ENCODE results near the gene ROCK2.

DNA sequence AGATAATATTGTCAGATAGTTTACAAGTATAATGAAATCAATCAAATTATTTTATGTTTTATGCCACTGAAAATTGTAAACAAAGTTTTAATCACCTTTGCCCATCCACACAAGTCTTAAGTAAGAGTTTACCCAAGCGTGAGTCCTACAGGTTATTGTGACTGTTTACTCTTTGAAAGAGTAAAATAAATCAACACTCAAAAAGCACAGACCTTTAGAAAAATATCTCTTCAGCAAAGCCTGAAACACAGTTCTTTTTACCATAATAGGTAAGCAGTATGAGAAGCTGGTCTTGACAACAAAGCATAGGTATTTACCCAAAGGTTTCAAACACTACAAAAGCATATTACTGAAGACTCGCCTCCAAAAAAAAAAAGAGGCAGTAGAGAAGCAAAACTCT is 3.7 kb downstream of the ROCK2 start:
- TF ChIP-seq, protein P1, sequence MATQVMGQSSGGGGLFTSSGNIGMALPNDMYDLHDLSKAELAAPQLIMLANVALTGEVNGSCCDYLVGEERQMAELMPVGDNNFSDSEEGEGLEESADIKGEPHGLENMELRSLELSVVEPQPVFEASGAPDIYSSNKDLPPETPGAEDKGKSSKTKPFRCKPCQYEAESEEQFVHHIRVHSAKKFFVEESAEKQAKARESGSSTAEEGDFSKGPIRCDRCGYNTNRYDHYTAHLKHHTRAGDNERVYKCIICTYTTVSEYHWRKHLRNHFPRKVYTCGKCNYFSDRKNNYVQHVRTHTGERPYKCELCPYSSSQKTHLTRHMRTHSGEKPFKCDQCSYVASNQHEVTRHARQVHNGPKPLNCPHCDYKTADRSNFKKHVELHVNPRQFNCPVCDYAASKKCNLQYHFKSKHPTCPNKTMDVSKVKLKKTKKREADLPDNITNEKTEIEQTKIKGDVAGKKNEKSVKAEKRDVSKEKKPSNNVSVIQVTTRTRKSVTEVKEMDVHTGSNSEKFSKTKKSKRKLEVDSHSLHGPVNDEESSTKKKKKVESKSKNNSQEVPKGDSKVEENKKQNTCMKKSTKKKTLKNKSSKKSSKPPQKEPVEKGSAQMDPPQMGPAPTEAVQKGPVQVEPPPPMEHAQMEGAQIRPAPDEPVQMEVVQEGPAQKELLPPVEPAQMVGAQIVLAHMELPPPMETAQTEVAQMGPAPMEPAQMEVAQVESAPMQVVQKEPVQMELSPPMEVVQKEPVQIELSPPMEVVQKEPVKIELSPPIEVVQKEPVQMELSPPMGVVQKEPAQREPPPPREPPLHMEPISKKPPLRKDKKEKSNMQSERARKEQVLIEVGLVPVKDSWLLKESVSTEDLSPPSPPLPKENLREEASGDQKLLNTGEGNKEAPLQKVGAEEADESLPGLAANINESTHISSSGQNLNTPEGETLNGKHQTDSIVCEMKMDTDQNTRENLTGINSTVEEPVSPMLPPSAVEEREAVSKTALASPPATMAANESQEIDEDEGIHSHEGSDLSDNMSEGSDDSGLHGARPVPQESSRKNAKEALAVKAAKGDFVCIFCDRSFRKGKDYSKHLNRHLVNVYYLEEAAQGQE (IDR thresholded peaks at IDR 0.05; ENCODE audit: low read depth, low read length) = no peak
- TF ChIP-seq, protein P2, sequence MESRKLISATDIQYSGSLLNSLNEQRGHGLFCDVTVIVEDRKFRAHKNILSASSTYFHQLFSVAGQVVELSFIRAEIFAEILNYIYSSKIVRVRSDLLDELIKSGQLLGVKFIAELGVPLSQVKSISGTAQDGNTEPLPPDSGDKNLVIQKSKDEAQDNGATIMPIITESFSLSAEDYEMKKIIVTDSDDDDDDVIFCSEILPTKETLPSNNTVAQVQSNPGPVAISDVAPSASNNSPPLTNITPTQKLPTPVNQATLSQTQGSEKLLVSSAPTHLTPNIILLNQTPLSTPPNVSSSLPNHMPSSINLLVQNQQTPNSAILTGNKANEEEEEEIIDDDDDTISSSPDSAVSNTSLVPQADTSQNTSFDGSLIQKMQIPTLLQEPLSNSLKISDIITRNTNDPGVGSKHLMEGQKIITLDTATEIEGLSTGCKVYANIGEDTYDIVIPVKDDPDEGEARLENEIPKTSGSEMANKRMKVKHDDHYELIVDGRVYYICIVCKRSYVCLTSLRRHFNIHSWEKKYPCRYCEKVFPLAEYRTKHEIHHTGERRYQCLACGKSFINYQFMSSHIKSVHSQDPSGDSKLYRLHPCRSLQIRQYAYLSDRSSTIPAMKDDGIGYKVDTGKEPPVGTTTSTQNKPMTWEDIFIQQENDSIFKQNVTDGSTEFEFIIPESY (IDR thresholded peaks at IDR 0.05; ENCODE audit: borderline replicate concordance, low read depth) = no peak
- TF ChIP-seq, protein P3, sequence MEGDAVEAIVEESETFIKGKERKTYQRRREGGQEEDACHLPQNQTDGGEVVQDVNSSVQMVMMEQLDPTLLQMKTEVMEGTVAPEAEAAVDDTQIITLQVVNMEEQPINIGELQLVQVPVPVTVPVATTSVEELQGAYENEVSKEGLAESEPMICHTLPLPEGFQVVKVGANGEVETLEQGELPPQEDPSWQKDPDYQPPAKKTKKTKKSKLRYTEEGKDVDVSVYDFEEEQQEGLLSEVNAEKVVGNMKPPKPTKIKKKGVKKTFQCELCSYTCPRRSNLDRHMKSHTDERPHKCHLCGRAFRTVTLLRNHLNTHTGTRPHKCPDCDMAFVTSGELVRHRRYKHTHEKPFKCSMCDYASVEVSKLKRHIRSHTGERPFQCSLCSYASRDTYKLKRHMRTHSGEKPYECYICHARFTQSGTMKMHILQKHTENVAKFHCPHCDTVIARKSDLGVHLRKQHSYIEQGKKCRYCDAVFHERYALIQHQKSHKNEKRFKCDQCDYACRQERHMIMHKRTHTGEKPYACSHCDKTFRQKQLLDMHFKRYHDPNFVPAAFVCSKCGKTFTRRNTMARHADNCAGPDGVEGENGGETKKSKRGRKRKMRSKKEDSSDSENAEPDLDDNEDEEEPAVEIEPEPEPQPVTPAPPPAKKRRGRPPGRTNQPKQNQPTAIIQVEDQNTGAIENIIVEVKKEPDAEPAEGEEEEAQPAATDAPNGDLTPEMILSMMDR (IDR thresholded peaks at IDR 0.05) = no peak
- TF ChIP-seq YY1 (IDR thresholded peaks at IDR 0.05; ENCODE audit: low read depth) (no peak), EP300 (IDR thresholded peaks at IDR 0.05; ENCODE audit: borderline replicate concordance in 1 of 2, low read depth in 1 of 2, low read length in 1 of 2) (no peak), RCOR1 (IDR thresholded peaks at IDR 0.05; ENCODE audit: low read length) (no peak), SIN3A (IDR thresholded peaks at IDR 0.05; ENCODE audit: borderline replicate concordance, low read depth, low read length) (no peak), CHD2 (IDR thresholded peaks at IDR 0.05; ENCODE audit: low read length, partially characterized antibody) (no peak)

Data from SK-N-SH (cell line).